NCI-H1092 treated with DMSO at 0.1 percent for 48 hours (cell line): Measurements from ENCODE around the gene TTYH2.
A peak's percentile ranks its signal among the peaks of the same experiment; 100 is the strongest.
"Not testable (repeated sequence)": the region's sequence is repeated elsewhere in the genome, so short reads cannot be mapped to it uniquely, and the experiment has no call there.

Experiments
- DNase-seq: peaks from one replicate; lab custom pipeline; 2025; lab: John Stamatoyannopoulos, UW

Gene TTYH2

DNA sequence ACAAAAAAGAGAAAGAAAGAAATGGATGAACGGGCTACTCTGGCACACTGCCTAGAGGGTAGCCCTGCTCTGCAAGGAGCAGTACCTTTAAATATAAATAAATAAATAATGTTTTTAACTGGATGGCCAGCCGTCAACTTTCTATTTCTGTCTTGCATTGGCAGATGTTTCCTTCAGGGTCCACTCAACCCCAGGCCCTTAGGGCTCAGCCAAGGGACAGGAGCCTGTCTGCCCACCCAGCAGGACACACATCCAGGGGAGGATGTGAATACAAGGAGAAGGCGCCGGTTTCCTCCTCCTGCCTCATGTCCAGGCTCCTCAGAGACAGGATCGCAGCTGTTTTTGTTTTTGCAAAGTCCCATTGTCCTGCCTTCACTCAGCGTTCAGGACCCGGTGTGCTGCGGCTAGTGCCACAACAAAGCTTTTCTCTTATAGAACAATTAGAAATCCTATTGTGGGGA is 22.6 kb downstream of the TTYH2 start:
- no peak for DNase-seq

DNA sequence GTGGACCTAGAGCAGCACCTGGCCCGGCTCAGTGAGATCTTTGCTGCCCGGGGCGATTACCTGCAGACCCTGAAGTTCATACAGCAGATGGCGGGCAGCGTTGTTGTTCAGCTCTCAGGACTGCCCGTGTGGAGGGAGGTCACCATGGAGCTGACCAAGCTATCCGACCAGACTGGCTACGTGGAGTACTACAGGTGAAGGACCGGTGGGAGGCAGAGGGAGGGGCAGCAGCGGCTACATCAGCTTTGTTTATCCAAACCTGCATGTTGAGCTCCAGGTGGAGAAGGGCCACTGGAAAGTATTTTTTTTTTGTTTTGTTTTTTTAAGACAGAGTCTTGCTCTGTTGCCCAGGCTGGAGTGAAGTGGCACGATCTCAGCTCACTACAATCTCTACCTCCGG is 23.9 kb downstream of the TTYH2 start:
- no peak for DNase-seq

DNA sequence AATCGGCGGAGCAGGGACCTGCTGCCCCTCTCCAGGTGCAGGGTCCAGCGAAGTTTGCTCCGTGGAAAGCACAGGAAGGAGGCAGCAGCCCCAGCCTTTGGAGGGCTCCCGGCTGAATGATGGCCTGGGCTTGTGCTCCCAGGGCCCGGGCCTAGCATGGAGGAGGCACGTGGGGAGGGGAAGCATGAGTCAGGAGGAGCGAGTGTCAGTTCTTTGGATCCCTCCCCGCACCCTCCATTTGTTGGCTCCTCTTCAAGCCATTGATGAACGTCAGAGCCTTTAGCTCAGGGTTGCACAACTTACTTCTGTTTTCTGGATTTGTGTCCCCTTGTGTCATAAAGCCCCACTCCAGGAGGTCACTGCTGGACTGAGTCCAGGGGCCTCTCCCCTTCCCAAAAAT is 25.8 kb downstream of the TTYH2 start:
- no peak for DNase-seq

DNA sequence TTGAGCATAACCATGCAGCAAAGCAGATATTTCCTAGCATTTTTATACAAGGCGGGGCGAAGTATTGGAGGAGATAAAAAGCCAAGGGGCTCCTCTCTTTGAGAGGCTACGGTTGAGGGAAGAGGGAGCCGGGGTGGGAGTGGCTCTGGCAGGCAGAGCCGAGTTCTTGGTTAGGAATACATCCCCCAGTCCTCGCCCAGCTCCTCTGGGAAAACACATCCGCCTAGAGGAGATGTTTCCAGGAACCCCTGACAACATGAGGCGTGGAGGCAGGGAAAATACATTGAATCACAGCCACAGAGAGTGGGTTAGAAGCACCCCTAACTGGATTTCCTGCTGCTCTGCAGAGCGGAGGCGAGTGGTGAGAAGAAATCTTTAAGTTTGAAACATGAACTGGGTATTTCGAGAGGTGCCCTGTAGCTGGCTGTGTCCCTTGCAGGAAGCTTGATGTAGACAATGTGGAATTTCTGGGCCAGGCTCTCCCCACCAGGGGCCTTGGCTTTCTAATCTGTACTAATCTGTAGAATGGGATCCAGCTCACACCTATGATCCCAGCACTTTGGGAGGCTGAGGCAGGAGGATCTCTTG is 27.3 kb downstream of the TTYH2 start:
- DNase-seq, result no peak

DNA sequence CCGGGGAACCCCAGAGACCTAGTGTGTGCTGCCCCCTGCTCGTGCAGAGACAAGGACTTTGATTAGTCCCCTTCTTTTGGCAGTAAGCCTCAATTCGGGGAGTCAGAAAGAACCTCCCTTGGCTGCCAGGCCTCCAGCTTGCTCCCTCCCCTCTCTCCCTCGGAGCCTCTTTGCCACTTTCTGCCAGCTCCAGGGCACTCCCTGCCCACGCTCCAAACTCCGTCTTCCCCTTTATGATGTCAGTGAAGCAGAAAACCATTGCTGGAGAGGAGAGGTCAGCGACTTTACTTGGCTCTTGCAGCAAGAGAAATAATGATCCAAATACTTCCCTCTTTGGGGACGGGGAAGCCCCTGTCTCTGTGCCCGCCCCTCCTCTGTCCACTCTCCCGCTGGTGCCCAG is 28.1 kb downstream of the TTYH2 start:
- no peak for DNase-seq

DNA sequence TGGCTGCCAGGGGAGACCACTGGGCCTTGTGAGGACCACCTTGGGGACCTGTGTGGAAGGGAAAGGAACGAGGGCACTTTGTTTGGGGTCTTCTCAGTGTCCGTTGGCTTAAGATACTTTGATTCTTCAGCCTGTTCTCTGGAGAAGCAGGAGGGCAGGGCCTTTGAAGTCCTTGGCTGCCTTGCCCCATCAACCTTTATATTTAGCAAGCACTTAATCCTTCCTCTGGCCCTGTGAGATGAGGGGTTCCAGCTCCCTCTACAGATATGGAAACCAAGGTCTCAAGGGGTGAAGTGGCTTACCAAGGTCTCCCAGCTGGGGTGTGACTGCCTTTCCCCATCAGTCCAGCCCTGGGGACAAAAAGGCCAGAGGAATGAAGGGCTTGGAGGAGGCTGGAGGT is 28.5 kb downstream of the TTYH2 start:
- DNase-seq, result no peak

DNA sequence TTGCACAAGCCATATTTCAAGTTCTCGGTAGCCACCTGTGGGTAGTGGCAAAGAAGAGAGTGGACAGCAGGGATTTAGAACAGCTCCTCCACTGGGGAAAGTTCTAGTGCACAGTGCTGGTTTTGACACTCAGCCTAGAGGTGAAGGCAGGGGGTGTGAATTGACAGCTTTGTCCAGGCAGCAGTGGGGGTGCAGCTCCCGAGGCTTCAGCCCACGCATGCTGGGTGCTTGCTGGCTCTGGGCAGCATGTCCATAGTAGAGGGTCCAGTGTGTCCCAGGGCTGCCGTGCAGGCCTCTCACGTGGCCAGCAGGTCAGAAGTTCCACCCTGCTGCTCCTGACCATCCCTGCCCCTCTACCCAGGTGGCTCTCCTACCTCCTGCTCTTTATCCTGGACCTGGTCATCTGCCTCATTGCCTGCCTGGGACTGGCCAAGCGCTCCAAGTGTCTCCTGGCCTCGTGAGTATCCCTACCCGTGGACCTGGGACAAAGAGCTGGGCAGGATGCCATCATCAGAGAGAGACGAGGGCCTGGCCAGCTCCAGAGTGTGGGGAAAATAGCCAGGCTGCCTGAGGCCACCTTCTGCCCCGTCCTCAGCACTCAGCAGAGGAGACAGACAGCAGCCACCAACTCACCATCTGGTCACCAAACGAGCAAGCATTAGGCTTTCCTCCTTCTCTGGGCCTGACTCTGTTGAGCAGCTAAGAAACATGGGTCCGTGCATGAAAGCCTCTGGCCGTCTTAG is 29.8 kb downstream of the TTYH2 start:
- no peak for DNase-seq

DNA sequence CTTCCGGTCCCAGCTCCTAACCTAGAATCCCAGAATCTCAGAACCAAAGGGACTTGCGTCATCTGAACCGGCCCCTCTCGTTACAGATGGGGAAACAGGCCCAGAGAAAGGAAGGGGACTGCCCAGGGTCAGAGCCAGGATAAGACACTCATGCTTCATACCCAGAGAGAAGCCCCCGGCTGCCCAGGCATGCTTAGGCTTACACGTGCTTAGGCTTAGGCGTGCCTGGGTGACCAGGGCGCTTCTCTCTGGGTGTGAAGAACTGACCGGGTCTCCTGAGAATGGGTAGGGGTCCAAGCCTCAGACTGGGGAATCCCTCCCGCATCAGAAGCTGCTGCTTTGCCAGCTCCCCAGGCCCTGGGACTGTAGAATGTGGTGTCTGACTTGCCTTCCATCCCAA is 30.8 kb downstream of the TTYH2 start:
- DNase-seq, result no peak

DNA sequence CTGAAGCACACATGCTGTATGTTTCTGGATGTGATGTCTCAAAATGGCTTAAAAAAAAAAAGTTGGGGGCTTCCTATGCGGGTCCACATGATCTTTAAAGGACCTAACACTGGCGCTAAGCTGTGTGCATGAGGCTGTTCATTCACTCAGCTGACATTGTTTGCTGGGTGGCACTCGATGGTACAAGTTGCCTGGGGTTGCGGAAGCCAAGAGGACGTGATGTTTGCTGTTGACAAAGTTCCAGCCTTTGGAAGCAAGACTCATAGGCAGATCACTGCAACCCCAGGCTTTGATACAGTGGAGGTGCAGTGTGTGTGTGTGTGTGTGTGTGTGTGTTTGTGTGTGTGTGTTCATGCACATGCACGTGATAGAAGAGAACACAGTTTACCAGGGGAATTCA is 31.2 kb downstream of the TTYH2 start:
- no peak for DNase-seq

DNA sequence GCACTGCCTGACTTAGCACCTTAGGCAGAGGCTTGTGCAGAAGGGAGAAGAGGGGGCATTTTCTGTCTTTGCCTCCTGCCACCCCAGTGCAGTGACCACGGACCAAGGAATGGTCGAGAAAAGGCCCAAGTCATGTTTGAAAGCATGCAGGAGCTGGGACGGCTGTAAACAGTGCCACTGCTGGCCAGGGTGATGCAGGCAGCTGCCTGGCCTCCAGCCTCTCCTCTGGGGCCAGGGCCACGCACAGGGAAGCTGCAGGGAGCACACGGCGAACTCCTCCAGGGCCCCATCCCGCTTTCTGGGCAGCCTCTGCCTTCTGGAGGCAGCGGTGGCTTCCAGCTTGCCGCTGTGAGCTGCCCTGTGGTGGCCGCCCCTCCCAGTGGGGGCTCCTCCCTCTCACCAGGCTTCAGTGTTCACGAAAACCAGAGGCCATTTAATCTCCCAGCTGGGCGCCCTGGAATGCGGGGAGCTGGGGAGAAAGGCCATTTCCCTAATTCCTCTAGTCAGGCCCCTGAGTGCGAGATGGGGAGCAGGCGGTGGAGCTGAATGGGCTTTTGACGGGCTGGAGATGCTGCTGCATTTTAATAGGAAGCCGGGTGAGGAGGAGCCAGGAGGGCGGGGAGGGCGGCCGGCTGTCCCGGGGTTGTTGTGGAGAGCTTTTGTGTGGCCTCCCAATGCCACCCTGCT is 31.9 kb downstream of the TTYH2 start:
- no peak for DNase-seq

DNA sequence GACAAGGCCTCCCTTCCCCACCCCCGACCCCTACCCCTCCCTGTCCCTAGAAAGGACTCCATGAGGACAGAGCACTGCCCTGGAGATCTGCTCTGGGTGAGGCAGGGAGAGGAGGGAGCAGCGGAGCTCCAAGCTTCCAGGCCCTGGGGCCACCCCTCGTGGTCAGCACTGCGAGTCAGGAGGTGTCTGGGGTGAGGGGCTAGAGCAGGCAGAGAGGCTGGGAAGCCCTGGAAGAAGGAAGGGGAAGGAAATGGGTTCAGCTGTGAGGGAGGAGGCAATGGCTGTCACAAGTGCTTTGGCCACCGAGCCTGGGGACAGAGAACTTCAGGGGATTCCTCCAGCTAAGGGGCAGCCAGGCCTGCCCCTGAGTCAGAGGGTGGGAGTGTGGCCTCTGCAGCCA is 32.5 kb downstream of the TTYH2 start:
- DNase-seq, result no peak

DNA sequence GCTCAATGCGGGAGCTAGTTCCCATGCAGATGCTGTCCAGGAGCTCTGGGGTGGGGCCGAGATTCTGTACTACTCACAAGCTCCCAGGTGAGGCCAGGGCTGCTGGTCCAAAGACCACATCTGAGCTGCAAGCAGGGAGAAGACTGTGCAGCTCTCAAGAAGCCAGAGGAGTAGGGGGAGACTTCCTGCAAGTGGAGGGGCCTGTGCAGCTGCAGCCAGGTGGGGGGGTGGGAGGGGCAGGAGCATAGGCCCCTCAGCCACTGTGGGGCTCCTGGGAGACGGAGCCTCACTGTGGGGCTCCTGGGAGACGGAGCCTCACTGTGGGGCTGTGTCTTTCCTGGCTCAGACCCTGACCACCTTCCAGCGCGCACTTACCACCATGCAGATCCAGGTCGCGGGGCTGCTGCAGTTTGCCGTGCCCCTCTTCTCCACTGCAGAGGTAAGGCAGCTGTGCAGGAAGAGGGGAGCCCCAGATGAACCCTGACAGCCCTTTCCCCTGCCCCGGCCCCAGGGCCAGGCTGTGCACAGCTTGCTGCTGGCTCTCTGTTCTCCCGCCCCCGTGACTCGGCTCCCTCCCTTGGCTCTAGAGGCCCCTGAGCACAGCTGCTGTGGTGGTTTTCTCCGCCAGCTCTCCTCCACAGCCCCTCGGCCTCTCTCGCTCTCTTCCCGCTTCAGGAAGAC is 36.4 kb downstream of the TTYH2 start:
- DNase-seq, result no peak

DNA sequence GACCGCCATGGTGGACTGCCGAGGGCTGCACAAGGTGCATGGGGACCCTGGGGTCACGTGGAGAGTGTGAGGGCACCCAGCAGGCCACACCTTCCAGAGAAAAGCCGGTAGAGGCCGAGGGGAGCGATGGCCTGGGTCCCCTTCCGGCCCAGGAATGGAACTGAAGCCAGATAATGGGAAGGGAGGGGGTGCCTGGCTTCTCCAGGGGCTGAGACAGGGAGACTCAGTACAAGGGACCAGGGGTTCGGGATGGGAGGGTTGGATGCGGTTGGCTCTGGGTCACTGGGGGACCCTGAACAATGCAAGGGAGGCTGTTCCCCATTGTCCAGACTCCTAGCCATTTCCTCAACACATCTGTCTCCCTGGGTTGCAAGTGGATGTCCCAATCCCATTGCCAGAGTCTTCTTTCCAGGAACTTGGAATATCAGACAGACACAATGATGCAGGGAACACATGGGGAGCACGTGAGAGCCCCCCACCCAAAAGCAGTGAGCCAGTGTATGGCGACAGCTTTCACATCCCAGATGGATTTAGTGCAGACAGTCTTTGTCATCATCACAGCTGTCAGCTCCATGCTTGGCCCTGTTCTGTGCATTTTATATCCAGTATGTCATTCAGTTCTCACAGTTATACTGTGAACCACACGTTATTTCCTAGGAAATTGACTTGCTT is 37.1 kb downstream of the TTYH2 start:
- DNase-seq, result no peak

DNA sequence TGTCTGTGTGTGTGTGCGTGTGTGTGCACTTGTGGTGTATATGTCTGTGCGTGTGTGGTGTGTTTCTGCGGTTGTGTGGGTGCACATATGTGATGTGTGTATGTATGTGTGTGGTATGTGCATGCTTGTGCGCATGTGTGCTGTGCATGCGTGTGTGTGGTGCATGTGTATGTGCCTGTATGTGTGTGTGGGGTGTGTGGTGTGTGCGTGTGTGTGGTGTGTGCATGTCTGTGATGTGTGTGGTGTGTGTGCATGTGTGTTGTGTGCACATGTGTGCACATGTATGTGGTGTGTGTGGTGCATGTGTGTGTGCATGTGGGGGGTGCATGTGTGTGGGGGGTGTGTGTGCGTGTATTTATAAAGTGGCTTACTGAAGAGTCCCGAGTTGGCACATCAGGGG is 37.7 kb downstream of the TTYH2 start:
- DNase-seq, result no peak

DNA sequence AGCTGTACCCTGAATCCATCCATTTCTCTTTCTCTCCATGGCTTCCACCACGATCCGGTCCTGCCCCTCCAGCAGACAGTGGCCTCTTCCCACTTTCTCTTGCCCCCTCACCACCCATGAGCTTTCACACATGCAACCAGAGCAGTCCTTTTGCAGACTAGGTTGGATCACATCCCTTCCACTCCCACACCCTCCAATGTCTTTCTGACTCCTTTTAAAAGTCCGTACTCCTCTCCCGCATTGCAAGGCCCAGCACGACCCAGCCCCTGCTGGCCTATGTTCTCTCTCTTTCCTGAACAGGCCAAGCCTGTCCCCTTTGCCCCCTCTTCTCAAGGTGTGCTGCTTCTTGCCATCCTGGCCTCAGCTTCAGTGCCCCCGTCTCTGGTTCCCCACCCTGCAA is 38.2 kb downstream of the TTYH2 start:
- DNase-seq, result no peak

DNA sequence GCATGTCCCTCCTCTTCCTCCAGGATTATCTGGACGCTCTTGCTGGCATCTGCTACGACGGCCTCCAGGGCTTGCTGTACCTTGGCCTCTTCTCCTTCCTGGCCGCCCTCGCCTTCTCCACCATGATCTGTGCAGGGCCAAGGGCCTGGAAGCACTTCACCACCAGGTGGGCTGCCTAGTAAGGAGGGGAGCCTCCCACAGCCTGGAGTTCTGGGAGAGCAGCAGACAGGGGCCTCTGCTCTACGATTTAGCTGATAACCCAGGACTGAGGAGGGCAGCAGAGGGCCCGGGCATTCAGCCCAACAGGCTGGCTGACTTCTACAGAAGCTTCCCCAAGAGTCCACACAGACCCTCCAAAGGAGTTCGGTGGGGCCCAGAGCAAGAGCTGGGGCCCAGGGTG is 38.8 kb downstream of the TTYH2 start:
- no peak for DNase-seq

DNA sequence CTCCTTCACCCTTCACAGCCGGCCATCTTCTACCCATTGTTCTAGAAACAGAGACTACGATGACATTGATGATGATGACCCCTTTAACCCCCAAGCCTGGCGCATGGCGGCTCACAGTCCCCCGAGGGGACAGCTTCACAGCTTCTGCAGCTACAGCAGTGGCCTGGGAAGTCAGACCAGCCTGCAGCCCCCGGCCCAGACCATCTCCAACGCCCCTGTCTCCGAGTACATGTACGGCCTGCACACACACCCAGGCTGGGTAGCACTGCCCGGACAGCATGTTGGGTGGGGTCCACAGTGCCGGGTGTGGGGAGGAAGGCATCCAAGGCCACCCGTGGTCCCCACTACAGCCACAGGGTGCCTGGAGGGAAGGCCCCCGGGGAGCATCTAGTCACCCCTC is 39.7 kb downstream of the TTYH2 start:
- DNase-seq, result no peak

DNA sequence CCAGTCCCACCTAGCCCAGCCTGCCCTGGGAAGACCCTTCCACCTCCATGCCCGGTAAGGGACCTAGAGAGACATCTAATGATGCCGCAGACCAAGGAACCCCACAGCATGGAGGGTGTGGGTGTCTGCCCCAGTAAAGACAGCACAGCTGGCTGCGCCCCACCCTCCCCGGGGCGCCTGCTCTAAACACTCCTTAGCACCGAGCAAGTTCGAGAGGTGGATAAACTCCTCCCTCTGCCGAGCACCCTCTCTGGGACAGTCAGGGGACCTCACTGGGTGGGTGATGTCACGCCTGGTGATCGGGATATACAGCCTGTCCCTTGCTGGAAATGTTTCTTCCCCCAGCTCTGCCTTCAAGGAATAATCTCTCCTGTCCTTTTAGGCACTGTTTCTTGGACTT is 43.9 kb downstream of the TTYH2 start:
- DNase-seq, result no peak

DNA sequence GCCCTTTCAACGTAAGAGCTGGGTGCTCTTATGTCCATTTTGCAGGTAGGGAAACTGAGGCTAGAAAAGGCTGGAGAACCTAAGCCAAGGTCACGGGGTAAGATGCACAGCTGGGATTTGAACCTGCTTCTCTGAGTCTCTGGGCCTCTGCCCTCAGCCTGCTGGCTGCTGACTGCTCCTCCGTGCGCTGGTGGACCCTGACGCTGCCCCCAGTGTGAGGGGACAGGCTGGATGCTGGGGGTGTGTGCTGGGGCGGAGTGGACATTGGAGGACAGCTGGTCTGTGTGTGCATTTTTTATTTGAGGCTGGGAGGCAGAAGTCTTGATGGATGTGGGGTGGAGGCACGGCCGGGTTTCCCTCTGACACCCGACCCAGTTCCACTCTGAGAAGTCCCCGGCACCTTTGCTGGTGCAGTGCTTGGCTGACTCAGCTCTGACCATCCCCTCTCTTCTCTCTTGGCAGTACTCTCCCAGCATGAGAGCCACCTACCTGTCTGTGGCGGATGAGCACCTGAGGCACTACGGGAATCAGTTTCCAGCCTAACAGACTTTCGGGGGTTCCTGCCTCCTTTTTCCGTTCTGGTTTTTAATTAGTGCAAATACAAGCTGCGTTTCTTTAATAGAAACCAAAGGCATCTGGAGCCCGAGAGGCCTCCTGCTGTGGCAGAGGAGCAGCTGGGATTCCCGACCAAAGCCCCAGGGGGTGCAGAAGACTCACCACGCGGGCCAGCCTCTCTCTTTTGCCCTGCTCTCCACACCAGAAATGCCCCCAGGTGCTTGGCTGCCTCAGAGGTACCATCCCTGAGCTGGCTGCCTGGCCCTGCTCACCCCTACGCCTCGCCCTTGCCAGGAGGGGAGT is 46.5 kb downstream of the TTYH2 start:
- peak; percentile 4 for DNase-seq

DNA sequence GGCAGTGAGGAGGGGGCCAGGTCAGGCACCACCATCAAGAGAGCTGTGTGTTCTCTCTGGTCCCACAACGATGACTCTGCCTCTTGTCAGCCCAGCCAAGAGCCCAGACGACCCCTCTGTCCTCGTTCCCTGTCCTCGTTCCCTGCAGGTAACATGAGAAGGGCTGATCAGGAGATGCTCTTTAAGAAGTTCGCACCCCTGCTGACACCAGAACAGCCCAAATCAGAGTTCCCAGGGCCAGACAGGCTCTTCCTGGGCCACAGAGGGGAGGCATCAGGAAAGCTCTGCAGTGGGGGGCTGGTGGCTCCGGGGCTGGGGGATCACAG is 47.1 kb downstream of the TTYH2 start:
- DNase-seq, result no peak

DNA sequence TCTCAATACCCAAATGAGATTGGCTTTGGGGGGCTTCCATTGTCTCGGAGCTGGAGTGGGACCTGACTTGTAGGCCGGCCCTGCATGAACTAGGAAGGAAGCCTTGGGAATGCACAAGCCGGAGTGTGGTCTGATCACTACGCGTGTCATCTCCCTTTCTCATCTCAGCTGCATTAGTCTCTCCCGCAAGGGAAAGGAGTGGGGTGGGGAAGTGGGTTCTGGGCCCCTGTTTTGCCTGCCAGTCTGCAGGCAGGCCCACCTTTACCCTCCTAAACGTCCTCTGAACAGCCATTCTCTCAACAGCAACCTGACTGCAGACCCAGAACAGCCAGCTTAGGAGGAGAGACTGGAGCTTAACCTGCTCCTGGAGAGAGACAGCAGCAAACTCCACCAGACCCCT is 49.2 kb downstream of the TTYH2 start:
- no peak for DNase-seq

DNA sequence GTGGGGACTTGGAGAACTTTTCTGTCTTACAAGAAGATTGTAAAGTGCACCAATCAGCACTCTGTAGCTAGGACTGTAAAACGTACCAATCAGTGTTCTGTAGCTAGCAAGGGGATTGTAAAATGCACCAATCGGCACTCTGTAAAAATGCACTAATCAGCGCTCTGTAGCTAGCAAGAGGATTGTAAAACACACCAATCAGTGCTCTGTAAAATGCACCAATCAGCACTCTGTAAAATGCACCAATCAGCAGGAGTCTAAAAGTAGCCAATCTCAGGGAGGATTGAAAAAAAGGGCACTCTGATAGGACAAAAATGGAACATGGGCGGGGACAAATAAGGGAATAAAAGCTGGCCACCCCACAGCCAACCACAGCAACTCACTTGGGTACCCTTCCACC is 53.7 kb downstream of the TTYH2 start:
- not testable (repeated sequence) for DNase-seq
